CD14-positive monocyte (primary cell): Measurements from ENCODE around the gene SOBP. TPM values are rescaled to one million over a fixed set of nuclear protein-coding genes. Genes with fewer than 3 reads are reported as not detected.

Source experiments
- DNase-seq, 3 donors: peaks; one replicate each; pipeline ENCODE4 v3.0.0-alpha.2; 2011 to 2022
- H2AFZ ChIP-seq: 2 replicates; pipeline ENCODE4 v1.6.0; 2012; ENCODE audit warnings: mild to moderate bottlenecking, low read depth, low read length, inconsistent platforms; ENCODE audit not compliant: insufficient read depth, poor library complexity, severe bottlenecking
- H3K27ac ChIP-seq, 2 donors: 1 replicate in 1 of 2; 2 replicates in 1 of 2; pipeline ENCODE4 v1.5.1; 2012 to 2013; ENCODE audit warnings: low read length in 2 of 2, control low read depth in 1 of 2, inconsistent platforms in 1 of 2, low read depth in 1 of 2, mild to moderate bottlenecking in 1 of 2
- H3K27me3 ChIP-seq, 2 donors: one replicate each; pipeline versions ENCODE4 v1.6.0 to v1.6.1; 2011 to 2013; ENCODE audit warnings: low read length in 2 of 2; ENCODE audit not compliant: control insufficient read depth in 2 of 2, insufficient read depth in 2 of 2
- H3K36me3 ChIP-seq, 2 donors: replicated peaks in 1 of 2; 1 replicate in 1 of 2; 2 replicates in 1 of 2; pipeline versions ENCODE4 v1.5.1 to v1.6.1; 2012 to 2013; ENCODE audit warnings: low read length in 2 of 2, control low read depth in 1 of 2, inconsistent platforms in 1 of 2, mild to moderate bottlenecking in 1 of 2; ENCODE audit not compliant: insufficient read depth in 2 of 2, control insufficient read depth in 1 of 2
- H3K4me1 ChIP-seq, 2 donors: 1 replicate in 1 of 2; 2 replicates in 1 of 2; pipeline versions ENCODE4 v1.5.1 to v1.6.1; 2012 to 2013; ENCODE audit warnings: low read length in 2 of 2, control low read depth in 1 of 2, inconsistent platforms in 1 of 2, mild to moderate bottlenecking in 1 of 2, moderate library complexity in 1 of 2; ENCODE audit not compliant: insufficient read depth in 2 of 2, control insufficient read depth in 1 of 2
- H3K4me2 ChIP-seq: replicated peaks from 2 replicates; pipeline ENCODE3; 2012; ENCODE audit warnings: low read length, moderate library complexity, mild to moderate bottlenecking; ENCODE audit not compliant: poor library complexity, severe bottlenecking; ENCODE audit errors: extremely low read depth
- H3K4me3 ChIP-seq, 3 experiments: fragments of 200-600 bp in 1 of 3; sonication (generic) in 1 of 3; replicated peaks in 1 of 3; 1 replicate in 2 of 3; 2 replicates in 1 of 3; pipeline ENCODE4 v1.5.1; 2011 to 2013; ENCODE audit warnings: low read length in 3 of 3, mild to moderate bottlenecking in 3 of 3, control low read depth in 2 of 3, low read depth in 2 of 3, inconsistent platforms in 1 of 3, moderate library complexity in 1 of 3
- H3K79me2 ChIP-seq: 2 replicates; pipeline ENCODE4 v1.6.0; 2012; ENCODE audit warnings: mild to moderate bottlenecking, control low read depth, inconsistent platforms, low read length, moderate library complexity; ENCODE audit not compliant: insufficient read depth
- H3K9ac ChIP-seq: 2 replicates; pipeline ENCODE4 v1.6.0; 2017; ENCODE audit warnings: low read length, mild to moderate bottlenecking; ENCODE audit not compliant: insufficient read depth, poor library complexity, severe bottlenecking
- H3K9me3 ChIP-seq, 2 donors: replicated peaks in 1 of 2; 1 replicate in 1 of 2; 2 replicates in 1 of 2; pipeline versions ENCODE4 v1.5.1 to v1.6.1; 2012 to 2013; ENCODE audit warnings: low read length in 2 of 2, control low read depth in 1 of 2; ENCODE audit not compliant: control insufficient read depth in 1 of 2, insufficient read depth in 1 of 2
- H4K20me1 ChIP-seq: 2 replicates; pipeline ENCODE4 v1.6.0; 2012; ENCODE audit warnings: mild to moderate bottlenecking, low read length, control low read depth, moderate library complexity; ENCODE audit not compliant: insufficient read depth
- H3K27ac Mint-ChIP-seq, 7 donors: one replicate each; pipeline ENCODE4 v1.8.0; 2020; ENCODE audit warnings: mild to moderate bottlenecking in 7 of 7, mixed read lengths in 7 of 7, moderate library complexity in 6 of 7, inconsistent platforms in 2 of 7
- H3K27me3 Mint-ChIP-seq, 3 donors: one replicate each; pipeline ENCODE4 v1.8.0; 2021 to 2022; ENCODE audit warnings: low read depth in 3 of 3, mild to moderate bottlenecking in 3 of 3, mixed read lengths in 3 of 3, moderate library complexity in 3 of 3, inconsistent platforms in 1 of 3
- H3K36me3 Mint-ChIP-seq, 2 donors: one replicate each; pipeline ENCODE4 v1.8.0; 2020; ENCODE audit warnings: mixed read lengths in 2 of 2, inconsistent platforms in 1 of 2, mild to moderate bottlenecking in 1 of 2
- H3K4me1 Mint-ChIP-seq: one replicate; pipeline ENCODE4 v1.8.0; 2020; ENCODE audit warnings: mild to moderate bottlenecking, mixed read lengths
- H3K4me3 Mint-ChIP-seq, 2 donors: one replicate each; pipeline ENCODE4 v1.8.0; 2020; ENCODE audit warnings: mild to moderate bottlenecking in 2 of 2, mixed read lengths in 2 of 2, moderate library complexity in 1 of 2
- H3K9me3 Mint-ChIP-seq, 7 donors: one replicate each; pipeline ENCODE4 v1.8.0; 2020 to 2022; ENCODE audit warnings: mixed read lengths in 7 of 7, mild to moderate bottlenecking in 6 of 7, moderate library complexity in 6 of 7, inconsistent platforms in 2 of 7
- WGBS: methylation state at CpG from one replicate; pipeline ENCODE4 v1.1.5; 2013; ENCODE audit warnings: missing lambda C conversion rate; ENCODE audit not compliant: insufficient coverage; 5-methylcytosine and 5-hydroxymethylcytosine counted together
- intact Hi-C, 2 donors: fragments of 100-400 bp; cut with micrococcal nuclease; formaldehyde crosslinking; loops; one replicate each; pipeline versions ENCODE4 v1.15.0 to v1.15.1; 2023
- polyA plus RNA-seq, 3 donors: library from polyadenylated mRNA; depleted of rRNA in 1 of 3; unstranded in 2 of 3; stranded (reverse) in 1 of 3; fragments of 300-500 nt in 2 of 3; fragments of >200 nt in 1 of 3; fragmentation: Illumina TruSeq in 2 of 3; gene quantifications; 1 replicate in 2 of 3; 2 replicates in 1 of 3; pipeline ENCODE4 v1.2.3, GENCODE V29; 2012 to 2021
- TF ChIP-seq, protein P1 (sequence below): fragments of 200-600 bp; IDR thresholded peaks from one replicate; pipeline ENCODE4 v1.8.0; 2022; ENCODE audit warnings: antibody characterized with exemption, mild to moderate bottlenecking

SOBP gene
- polyA plus RNA-seq, 3 donors, result not detected

DNA sequence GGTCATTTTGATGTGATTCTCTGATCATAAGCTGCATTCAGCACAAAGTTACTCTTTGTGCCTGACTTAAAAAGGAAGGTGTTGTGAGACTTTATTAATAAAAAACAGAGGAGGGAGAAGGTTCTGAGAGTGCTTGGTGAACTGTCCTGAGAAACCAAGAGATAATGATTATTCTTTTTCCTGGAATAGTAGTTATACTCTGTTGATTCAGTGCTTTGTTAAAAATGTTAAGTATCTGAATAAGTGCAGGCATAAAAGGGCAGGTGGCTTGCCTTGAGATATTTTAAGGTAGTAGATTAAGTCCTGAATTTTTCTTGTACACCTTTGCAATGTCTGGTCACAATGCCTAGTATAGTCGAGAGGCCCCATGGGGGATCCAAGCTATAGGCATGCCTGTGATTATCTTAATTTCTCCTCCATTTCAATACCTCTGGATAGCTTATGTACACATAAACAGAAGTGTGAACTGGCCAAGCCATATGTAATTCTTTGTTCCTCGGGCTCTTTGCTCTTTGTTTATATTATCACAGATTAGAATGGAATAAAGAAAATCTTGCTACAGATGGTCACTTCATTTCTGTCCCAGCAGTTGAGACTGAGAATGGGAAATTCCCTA lies 50.0 kb downstream of the SOBP start:
- intact Hi-C loops, result no loop called here
- no peaks in the 10 kb centered on the region for H3K4me1 Mint-ChIP-seq
- Histone ChIP-seq H3K79me2 (no peaks in the 10 kb centered on the region), H3K27me3 (peaks cover 5% of the 10 kb centered on the region in 2 donors), H3K4me3 (no peak overlapping the region), H3K9me3 (no peaks in the 10 kb centered on the region), H3K4me2 (no peak overlapping the region), H3K36me3 (no peaks in the 10 kb centered on the region), H3K27ac (no peak overlapping the region), H4K20me1 (no peaks in the 10 kb centered on the region), H2AFZ (no peak overlapping the region), H3K4me1 (no peaks in the 10 kb centered on the region), H3K9ac (no peak overlapping the region)
- H3K9me3 Mint-ChIP-seq, result peaks cover 0 to 2% (median 0%) of the 10 kb centered on the region in 7 donors
- H3K27ac Mint-ChIP-seq, result no peak overlapping the region
- TF ChIP-seq, protein P1, sequence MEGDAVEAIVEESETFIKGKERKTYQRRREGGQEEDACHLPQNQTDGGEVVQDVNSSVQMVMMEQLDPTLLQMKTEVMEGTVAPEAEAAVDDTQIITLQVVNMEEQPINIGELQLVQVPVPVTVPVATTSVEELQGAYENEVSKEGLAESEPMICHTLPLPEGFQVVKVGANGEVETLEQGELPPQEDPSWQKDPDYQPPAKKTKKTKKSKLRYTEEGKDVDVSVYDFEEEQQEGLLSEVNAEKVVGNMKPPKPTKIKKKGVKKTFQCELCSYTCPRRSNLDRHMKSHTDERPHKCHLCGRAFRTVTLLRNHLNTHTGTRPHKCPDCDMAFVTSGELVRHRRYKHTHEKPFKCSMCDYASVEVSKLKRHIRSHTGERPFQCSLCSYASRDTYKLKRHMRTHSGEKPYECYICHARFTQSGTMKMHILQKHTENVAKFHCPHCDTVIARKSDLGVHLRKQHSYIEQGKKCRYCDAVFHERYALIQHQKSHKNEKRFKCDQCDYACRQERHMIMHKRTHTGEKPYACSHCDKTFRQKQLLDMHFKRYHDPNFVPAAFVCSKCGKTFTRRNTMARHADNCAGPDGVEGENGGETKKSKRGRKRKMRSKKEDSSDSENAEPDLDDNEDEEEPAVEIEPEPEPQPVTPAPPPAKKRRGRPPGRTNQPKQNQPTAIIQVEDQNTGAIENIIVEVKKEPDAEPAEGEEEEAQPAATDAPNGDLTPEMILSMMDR, result no peak
- peaks cover 7 to 25% (median 7%) of the 10 kb centered on the region in 3 donors for H3K27me3 Mint-ChIP-seq
- no CpG with 5 or more reads among the region's 2 CpGs for WGBS
- H3K36me3 Mint-ChIP-seq, result no peaks in the 10 kb centered on the region
- no peak overlapping the region for H3K4me3 Mint-ChIP-seq
- no peak for DNase-seq

DNA sequence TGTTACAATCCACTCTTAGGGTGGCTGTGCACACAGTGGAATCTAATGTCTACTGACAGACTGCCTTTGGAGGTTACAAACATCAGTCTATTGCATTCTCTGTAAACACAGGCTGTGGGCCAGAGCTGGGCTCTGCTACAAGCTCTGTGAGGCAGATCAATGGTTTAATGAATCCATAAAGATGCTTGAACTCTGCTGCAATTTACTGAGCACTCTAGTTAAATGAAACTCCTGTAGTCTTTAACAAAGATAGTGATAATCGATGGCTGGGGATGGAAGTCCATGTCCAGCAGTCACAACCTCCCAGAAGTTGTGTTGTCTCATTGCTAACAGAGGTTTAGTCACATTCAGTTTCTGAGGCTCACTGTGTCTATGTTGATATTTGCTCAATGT lies 50.5 kb downstream of the SOBP start:
- TF ChIP-seq, protein P1, result no peak
- H3K9me3 Mint-ChIP-seq, result peaks cover 0 to 2% (median 0%) of the 10 kb centered on the region in 7 donors
- Histone ChIP-seq H3K4me1 (no peaks in the 10 kb centered on the region), H3K79me2 (no peaks in the 10 kb centered on the region), H3K27me3 (peaks cover 3 to 5% of the 10 kb centered on the region in 2 donors), H3K9ac (no peak overlapping the region), H3K4me3 (no peak overlapping the region), H3K9me3 (no peaks in the 10 kb centered on the region), H3K4me2 (no peak overlapping the region), H3K27ac (no peak overlapping the region), H2AFZ (no peak overlapping the region), H4K20me1 (no peaks in the 10 kb centered on the region), H3K36me3 (no peaks in the 10 kb centered on the region)
- intact Hi-C loops, result no loop called here
- 100% methylated on average over 1 of the region's 1 CpG for WGBS
- no peak overlapping the region for H3K27ac Mint-ChIP-seq
- no peaks in the 10 kb centered on the region for H3K36me3 Mint-ChIP-seq
- H3K4me3 Mint-ChIP-seq, result no peak overlapping the region
- H3K27me3 Mint-ChIP-seq, result peaks cover 5 to 26% (median 7%) of the 10 kb centered on the region in 3 donors
- no peak for DNase-seq
- no peaks in the 10 kb centered on the region for H3K4me1 Mint-ChIP-seq
